ENCODE measurements around the gene MGST2. TPM values are rescaled to one million over a fixed set of nuclear protein-coding genes. Genes with fewer than 3 reads are reported as not detected.

MGST2 gene
- total RNA-seq, 4 donors from 2014 or later = 34.0 to 117 (median 78.7) TPM

DNA sequence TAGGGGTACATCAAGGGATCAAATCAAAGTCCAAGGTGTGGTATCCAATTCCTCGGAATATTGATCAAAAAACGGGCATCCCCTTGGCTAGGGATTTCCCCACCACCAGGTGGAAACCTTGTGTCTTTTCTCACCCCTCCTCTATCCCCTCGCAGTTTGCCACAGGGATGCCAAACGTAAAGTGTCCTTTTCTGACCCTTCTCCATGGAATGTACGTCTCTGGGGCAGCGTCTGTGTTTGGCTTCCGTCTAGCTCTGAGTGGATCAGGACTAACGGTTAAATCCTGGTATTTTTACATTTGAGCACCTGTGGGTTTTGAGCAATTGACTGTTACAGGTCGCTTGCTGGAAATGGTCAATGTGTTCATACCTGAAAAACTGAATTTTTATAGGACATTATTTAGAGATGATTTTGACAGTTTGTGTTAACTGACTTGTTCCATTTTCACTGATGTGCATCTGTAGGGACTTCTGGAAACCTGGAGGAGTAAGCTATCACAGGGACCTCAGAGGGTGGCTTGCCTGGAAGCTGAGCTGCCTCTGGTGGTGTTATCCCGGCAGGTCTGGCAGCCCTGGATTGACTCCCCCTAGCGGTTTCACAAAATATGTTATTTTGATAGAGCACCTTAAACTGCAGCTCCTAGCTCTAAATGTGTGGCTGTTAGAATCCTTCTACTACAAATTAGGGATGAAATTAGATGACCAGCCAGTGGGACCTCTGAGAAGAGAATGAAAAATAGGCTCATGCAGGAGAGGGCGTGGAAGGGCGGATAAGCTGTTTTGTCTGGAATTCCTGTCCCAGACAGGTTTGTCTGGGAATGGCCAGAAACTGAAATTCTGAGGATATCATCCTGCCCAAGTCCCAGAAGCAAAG, 8.8 kb upstream of the MGST2 start:
- no peaks in the 10 kb centered on the region for H3K27me3 ChIP-seq
- no peaks in the 10 kb centered on the region for H3K9me3 ChIP-seq
- DNase-seq = peak; percentile 52 to 61
- H3K36me3 ChIP-seq = no peaks in the 10 kb centered on the region
- no peak overlapping the region for H3K27ac ChIP-seq
- WGBS, 2 donors = 13 to 17% methylated on average over 13 of the region's 13 CpGs
- H3K4me1 ChIP-seq = peaks cover 3 to 6% of the 10 kb centered on the region in 2 donors
- no peak for TF ChIP-seq POLR2A (IDR thresholded peaks at IDR 0.05)
- peak; percentile 71 to 78 (median 76) for TF ChIP-seq CTCF (IDR thresholded peaks at IDR 0.05)
- no peak overlapping the region for H3K4me3 ChIP-seq (replicated peaks in 1 of 3)
- intact Hi-C loops (cut with DNase I) = no loop called here

DNA sequence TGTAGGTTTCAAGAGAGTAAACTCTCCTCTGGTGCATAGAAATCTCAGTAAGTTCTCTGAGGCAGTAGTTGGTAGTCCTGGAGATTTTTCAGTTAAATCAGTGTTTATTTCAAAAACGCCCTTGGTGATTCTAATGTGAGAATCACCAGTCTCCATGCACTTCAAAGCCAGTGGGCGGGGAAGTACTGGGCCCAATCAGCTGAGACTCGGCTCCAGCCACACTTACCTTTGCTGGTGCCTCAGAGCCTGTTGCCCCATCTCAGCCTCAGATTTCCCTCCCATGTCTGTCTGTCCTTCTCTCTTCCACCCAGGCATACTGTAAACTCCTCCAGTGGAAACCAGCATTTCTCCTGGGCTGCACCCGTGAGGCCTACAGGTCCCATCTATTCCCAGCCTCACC, 7.4 kb upstream of the MGST2 start:
- H3K36me3 ChIP-seq = no peaks in the 10 kb centered on the region
- intact Hi-C loops (cut with DNase I) = no loop called here
- DNase-seq = no peak
- no peaks in the 10 kb centered on the region for H3K9me3 ChIP-seq
- peaks cover 3 to 6% of the 10 kb centered on the region in 2 donors for H3K4me1 ChIP-seq
- no peak overlapping the region for H3K4me3 ChIP-seq (replicated peaks in 1 of 3)
- H3K27ac ChIP-seq = no peak overlapping the region
- no peaks in the 10 kb centered on the region for H3K27me3 ChIP-seq
- 85 to 90% methylated on average over 4 of the region's 4 CpGs for WGBS, 2 donors
- no peak for TF ChIP-seq POLR2A (IDR thresholded peaks at IDR 0.05)
- no peak for TF ChIP-seq CTCF (IDR thresholded peaks at IDR 0.05)

GRCh38 chr4:139658586-139659382, 6.8 kb upstream of the MGST2 start:
- intact Hi-C loops (cut with DNase I) = no loop called here
- WGBS, 2 donors = 86 to 89% methylated on average over 2 of the region's 2 CpGs
- H3K36me3 ChIP-seq = no peaks in the 10 kb centered on the region
- DNase-seq = no peak
- no peaks in the 10 kb centered on the region for H3K9me3 ChIP-seq
- H3K27ac ChIP-seq = no peak overlapping the region
- H3K4me1 ChIP-seq = peaks cover 3 to 6% of the 10 kb centered on the region in 2 donors
- H3K27me3 ChIP-seq = no peaks in the 10 kb centered on the region
- TF ChIP-seq POLR2A (IDR thresholded peaks at IDR 0.05) (no peak), CTCF (IDR thresholded peaks at IDR 0.05) (no peak)
- H3K4me3 ChIP-seq (replicated peaks in 1 of 3) = no peak overlapping the region

DNA sequence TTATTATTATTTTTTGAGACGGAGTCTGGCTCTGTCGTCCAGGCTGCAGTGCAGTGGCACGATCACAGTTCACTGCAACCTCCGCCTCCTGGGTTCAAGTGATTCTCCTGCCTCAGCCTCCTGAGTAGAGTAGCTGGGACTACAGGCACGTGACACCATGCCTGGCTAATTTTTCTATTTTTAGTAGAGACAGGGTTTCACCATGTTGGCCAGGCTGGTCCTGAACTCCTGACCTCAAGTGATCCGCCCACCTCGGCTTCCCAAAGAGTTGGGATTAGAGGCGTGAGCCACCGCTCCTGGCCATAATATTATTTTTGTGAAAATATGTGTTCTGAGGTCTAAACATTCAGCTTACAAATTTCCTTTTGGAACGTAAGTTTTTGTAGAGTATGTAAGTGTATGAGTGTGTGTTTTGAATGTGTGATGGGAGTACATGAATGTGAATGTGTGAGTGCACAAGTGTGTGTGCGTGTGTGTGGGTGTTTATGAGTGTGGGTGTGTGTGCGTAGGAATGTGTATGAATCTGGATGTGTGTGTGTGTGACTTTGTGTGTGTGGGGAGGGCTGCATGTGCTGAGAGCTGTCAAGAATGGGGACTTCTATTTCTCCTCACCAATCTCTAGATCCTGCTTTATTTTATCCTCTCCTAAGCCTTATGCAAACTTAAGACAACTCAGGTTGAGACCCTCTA, 5.7 kb upstream of the MGST2 start:
- H3K27ac ChIP-seq = no peak overlapping the region
- WGBS, 2 donors = 94% methylated on average over 12 of the region's 12 CpGs

More for the DNA sequence above, 5.7 kb upstream of the MGST2 start:
- intact Hi-C loops (cut with DNase I) = no loop called here
- Histone ChIP-seq H3K4me1 (peaks cover 3 to 6% of the 10 kb centered on the region in 2 donors), H3K36me3 (no peaks in the 10 kb centered on the region), H3K27me3 (no peaks in the 10 kb centered on the region), H3K4me3 (replicated peaks in 1 of 3) (no peak overlapping the region), H3K9me3 (no peaks in the 10 kb centered on the region)
- TF ChIP-seq POLR2A (IDR thresholded peaks at IDR 0.05) = no peak
- TF ChIP-seq CTCF (IDR thresholded peaks at IDR 0.05) = no peak
- DNase-seq = no peak
